Measurements from ENCODE around the gene NDUFS1. TPM values are rescaled to one million over a fixed set of nuclear protein-coding genes. Genes with fewer than 3 reads are reported as not detected.

The NDUFS1 gene
- total and polyA plus RNA-seq, 9 of the 15 experiments (the other 6 are each of a cell fraction or from before 2014, with no cell fraction given), result 75.0 to 130 (median 91.5) TPM

GRCh38 chr2:206108713-206109112, 50.5 kb downstream of the NDUFS1 start:
- Histone ChIP-seq H3K27me3 (ENCODE audit: control insufficient read depth in 2 of 2, insufficient read depth in 2 of 2, low read length in 2 of 2) (no peaks in the 10 kb centered on the region), H4K20me1 (replicated peaks; ENCODE audit: control insufficient read depth, insufficient read depth, low read length) (no peaks in the 10 kb centered on the region), H3K4me2 (ENCODE audit: insufficient read depth, low read length) (no peak overlapping the region), H3K79me2 (ENCODE audit: control insufficient read depth, insufficient read depth, low read length) (no peaks in the 10 kb centered on the region), H3K9me3 (replicated peaks; ENCODE audit: control insufficient read depth, insufficient read depth, low read depth, low read length) (no peaks in the 10 kb centered on the region), H2AFZ (ENCODE audit: low read depth, low read length) (no peak overlapping the region), H3K9ac (ENCODE audit: insufficient read depth in 1 of 2, low read depth in 2 of 2, low read length in 2 of 2) (no peak overlapping the region), H3K36me3 (ENCODE audit: control insufficient read depth, insufficient read depth, low read length) (no peaks in the 10 kb centered on the region), H3K4me1 (replicated peaks in 1 of 2; ENCODE audit: control insufficient read depth in 2 of 2, insufficient read depth in 2 of 2, low read length in 2 of 2) (no peaks in the 10 kb centered on the region), H3K27ac (ENCODE audit: extremely low read depth, low read depth, low read length) (no peak overlapping the region), H3K9me1 (ENCODE audit: control insufficient read depth, insufficient read depth, low read length) (no peaks in the 10 kb centered on the region), H3K4me3 (no peak overlapping the region)
- DNase-seq (ENCODE audit: extremely low read depth in 1 of 4, low spot score in 3 of 4), result no peak
- WGBS (ENCODE audit: insufficient coverage, low coverage, missing lambda C conversion rate), result 49% methylated on average over 3 of the region's 7 CpGs
- ChIA-PET CTCF (ENCODE audit: low intra/inter-chr PET ratio) (no interaction called here), POLR2A (interaction anchor here (1.3 kb wide), 1 partner anchor 9 kb away, joined by 3 read pairs; no protein-coding TSS in a partner anchor)
- no TSS peak for BruUV-seq (replicated peaks)
- no peak for ATAC-seq
- TF ChIP-seq ZNF212 (CRISPR knock-in tag; IDR thresholded peaks at IDR 0.05) (no peak), RFX5 (IDR thresholded peaks at IDR 0.05; ENCODE audit: low read depth, low read length) (no peak), PRDM10 (IDR thresholded peaks at IDR 0.05; ENCODE audit: partially characterized antibody) (no peak), ZNF76 (CRISPR knock-in tag; IDR thresholded peaks at IDR 0.05; ENCODE audit: borderline replicate concordance) (no peak), HEY1 (CRISPR knock-in tag; IDR thresholded peaks at IDR 0.05; ENCODE audit: borderline replicate concordance) (no peak)
- no peak for FAIRE-seq
- intact Hi-C loops (cut with micrococcal nuclease), result no loop called here
- in situ Hi-C loops (cut with MboI), result no loop called here

Measured in K562 (cell line).